Endothelial cell of umbilical vein (primary cell): Measurements from ENCODE around the gene MYT1.

Experiments
- EZH2 ChIP-seq: IDR thresholded peaks from 2 replicates; pipeline ENCODE4 v1.6.1; 2012; ENCODE audit warnings: borderline replicate concordance, low read depth, mild to moderate bottlenecking, moderate library complexity, low read length, inconsistent platforms; ENCODE audit not compliant: severe bottlenecking
- GATA2 ChIP-seq: IDR thresholded peaks from 2 replicates; pipeline ENCODE4 v1.7.0; 2011; ENCODE audit warnings: low read depth, mild to moderate bottlenecking, moderate library complexity, mixed read lengths, low read length; ENCODE audit not compliant: insufficient read length, insufficient read depth
- POLR2A ChIP-seq: IDR thresholded peaks from 2 replicates; pipeline ENCODE4 v1.6.1; 2012; ENCODE audit warnings: low read depth, mild to moderate bottlenecking, control low read depth, low read length
- POLR2AphosphoS5 ChIP-seq: IDR thresholded peaks from 2 replicates; pipeline ENCODE4 v1.6.1; 2012; ENCODE audit warnings: low read depth, mild to moderate bottlenecking, control low read depth, low read length, moderate library complexity; ENCODE audit not compliant: insufficient read depth
- TF ChIP-seq, protein P1 (sequence below): IDR thresholded peaks from 2 replicates; pipeline ENCODE4 v1.6.1; 2011; ENCODE audit not compliant: insufficient read depth, insufficient read length
- TF ChIP-seq, protein P2 (sequence below), 2 donors: IDR thresholded peaks; 1 replicate in 1 of 2; 2 replicates in 1 of 2; pipeline ENCODE4 v1.5.1; 2011; ENCODE audit warnings: low read length in 2 of 2, mild to moderate bottlenecking in 2 of 2, moderate library complexity in 2 of 2, control low read depth in 1 of 2, inconsistent platforms in 1 of 2, low read depth in 1 of 2; ENCODE audit not compliant: insufficient read depth in 1 of 2; ENCODE audit errors: extremely low read depth in 1 of 2

DNA sequence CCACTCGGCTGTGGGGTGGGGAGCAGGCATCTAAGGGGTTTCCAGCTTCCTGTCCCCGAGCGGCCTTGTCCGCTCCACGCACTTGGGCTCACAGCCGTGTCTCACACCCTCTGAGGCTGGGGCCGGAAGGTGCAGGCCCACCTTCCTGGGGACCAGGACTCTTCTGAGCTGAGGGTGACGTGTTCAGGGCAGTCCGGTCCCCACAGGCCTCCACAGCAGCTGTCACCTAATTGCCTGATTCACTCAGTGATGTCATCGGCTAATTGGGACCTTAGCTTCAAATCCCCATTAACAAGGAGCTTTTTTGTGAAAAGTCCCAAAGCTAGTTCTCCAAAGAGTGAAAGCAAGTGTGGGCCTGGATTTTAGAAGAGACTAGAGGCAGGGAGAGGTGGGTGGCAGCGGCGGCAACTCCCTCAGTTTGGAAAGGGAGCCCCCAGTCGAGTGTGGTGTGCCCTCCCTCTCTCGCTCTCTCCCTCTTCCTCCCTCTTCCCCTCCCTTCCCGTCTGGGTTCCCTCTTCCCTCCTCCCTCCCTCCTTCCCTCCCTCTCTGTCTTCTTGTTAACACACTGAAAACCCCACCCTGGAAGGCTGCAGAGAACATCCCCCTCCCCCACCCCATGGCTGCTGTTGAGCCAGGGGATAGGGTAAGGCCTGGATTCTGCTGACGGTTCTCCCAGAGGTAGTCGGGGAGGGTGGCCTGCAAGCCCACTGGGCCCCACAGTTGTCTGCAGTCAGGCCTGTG is 39.0 kb downstream of the MYT1 start:
- TF ChIP-seq POLR2A (no peak), POLR2AphosphoS5 (no peak), GATA2 (no peak), EZH2 (no peak)
- TF ChIP-seq, protein P1, sequence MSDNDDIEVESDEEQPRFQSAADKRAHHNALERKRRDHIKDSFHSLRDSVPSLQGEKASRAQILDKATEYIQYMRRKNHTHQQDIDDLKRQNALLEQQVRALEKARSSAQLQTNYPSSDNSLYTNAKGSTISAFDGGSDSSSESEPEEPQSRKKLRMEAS: no peak
- TF ChIP-seq, protein P2, sequence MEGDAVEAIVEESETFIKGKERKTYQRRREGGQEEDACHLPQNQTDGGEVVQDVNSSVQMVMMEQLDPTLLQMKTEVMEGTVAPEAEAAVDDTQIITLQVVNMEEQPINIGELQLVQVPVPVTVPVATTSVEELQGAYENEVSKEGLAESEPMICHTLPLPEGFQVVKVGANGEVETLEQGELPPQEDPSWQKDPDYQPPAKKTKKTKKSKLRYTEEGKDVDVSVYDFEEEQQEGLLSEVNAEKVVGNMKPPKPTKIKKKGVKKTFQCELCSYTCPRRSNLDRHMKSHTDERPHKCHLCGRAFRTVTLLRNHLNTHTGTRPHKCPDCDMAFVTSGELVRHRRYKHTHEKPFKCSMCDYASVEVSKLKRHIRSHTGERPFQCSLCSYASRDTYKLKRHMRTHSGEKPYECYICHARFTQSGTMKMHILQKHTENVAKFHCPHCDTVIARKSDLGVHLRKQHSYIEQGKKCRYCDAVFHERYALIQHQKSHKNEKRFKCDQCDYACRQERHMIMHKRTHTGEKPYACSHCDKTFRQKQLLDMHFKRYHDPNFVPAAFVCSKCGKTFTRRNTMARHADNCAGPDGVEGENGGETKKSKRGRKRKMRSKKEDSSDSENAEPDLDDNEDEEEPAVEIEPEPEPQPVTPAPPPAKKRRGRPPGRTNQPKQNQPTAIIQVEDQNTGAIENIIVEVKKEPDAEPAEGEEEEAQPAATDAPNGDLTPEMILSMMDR (IDR thresholded peaks at IDR 0.05; ENCODE audit: extremely low read depth in 1 of 2, insufficient read depth in 1 of 2, low read depth in 1 of 2, low read length in 2 of 2): no peak
